ENCODE measurements around the gene NFIA.

Gene NFIA

GRCh38 chr1:61496501-61496900 lies 414.1 kb downstream of the NFIA start:
- H3K27me3 ChIP-seq (ENCODE audit: insufficient read depth, low read depth), result no peaks in the 10 kb centered on the region
- no peak overlapping the region for H3K4me3 ChIP-seq (IDR thresholded peaks at IDR 0.05; ENCODE audit: insufficient read depth, low read depth, low read length)
- H2AFZ ChIP-seq (ENCODE audit: low read depth), result no peak overlapping the region
- TF ChIP-seq CTCF (conservative IDR thresholded peaks at IDR 0.05; ENCODE audit: low read depth, low read length), result no peak
- H3K79me2 ChIP-seq (ENCODE audit: insufficient read depth, low read depth), result no peaks in the 10 kb centered on the region
- H4K20me1 ChIP-seq (ENCODE audit: insufficient read depth), result no peaks in the 10 kb centered on the region
- H3K27ac ChIP-seq, result no peak overlapping the region
- H3K4me2 ChIP-seq, result no peak overlapping the region
- H3K36me3 ChIP-seq (ENCODE audit: insufficient read depth), result no peaks in the 10 kb centered on the region
- H3K9ac ChIP-seq, result no peak overlapping the region
- no peaks in the 10 kb centered on the region for H3K4me1 ChIP-seq (ENCODE audit: low read depth, poor library complexity, severe bottlenecking)

DNA sequence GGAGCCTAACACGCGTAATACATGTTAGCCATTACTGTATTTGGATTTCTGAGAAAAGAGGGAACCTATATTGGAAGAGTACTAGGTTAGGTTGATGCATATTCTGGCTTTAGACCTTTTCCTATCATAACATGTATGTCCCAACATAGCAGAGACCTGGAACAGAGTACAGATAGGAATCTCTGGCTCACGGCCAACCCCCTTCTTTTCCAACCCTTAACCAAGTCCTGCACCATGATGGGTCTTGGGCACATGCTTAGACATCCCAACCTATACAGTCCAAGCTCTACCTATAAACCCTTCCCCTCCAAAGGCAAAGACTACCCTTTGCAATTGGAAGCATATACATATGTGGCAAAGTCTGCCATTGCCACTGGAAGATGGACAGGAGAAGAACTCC lies 414.7 kb downstream of the NFIA start:
- Histone ChIP-seq H3K36me3 (ENCODE audit: insufficient read depth) (no peaks in the 10 kb centered on the region), H4K20me1 (ENCODE audit: insufficient read depth) (no peaks in the 10 kb centered on the region), H3K4me1 (ENCODE audit: low read depth, poor library complexity, severe bottlenecking) (no peaks in the 10 kb centered on the region), H3K4me3 (IDR thresholded peaks at IDR 0.05; ENCODE audit: insufficient read depth, low read depth, low read length) (no peak overlapping the region), H3K27me3 (ENCODE audit: insufficient read depth, low read depth) (no peaks in the 10 kb centered on the region), H3K27ac (no peak overlapping the region), H2AFZ (ENCODE audit: low read depth) (no peak overlapping the region), H3K79me2 (ENCODE audit: insufficient read depth, low read depth) (no peaks in the 10 kb centered on the region), H3K9ac (no peak overlapping the region), H3K4me2 (no peak overlapping the region)
- no peak for TF ChIP-seq CTCF (conservative IDR thresholded peaks at IDR 0.05; ENCODE audit: low read depth, low read length)

GRCh38 chr1:61498342-61498741 lies 416.0 kb downstream of the NFIA start:
- Histone ChIP-seq H4K20me1 (ENCODE audit: insufficient read depth) (no peaks in the 10 kb centered on the region), H3K27me3 (ENCODE audit: insufficient read depth, low read depth) (no peaks in the 10 kb centered on the region), H3K9ac (no peak overlapping the region), H2AFZ (ENCODE audit: low read depth) (no peak overlapping the region), H3K79me2 (ENCODE audit: insufficient read depth, low read depth) (no peaks in the 10 kb centered on the region), H3K4me3 (IDR thresholded peaks at IDR 0.05; ENCODE audit: insufficient read depth, low read depth, low read length) (no peak overlapping the region), H3K36me3 (ENCODE audit: insufficient read depth) (no peaks in the 10 kb centered on the region), H3K4me1 (ENCODE audit: low read depth, poor library complexity, severe bottlenecking) (no peaks in the 10 kb centered on the region), H3K27ac (no peak overlapping the region), H3K4me2 (no peak overlapping the region)
- no peak for TF ChIP-seq CTCF (conservative IDR thresholded peaks at IDR 0.05; ENCODE audit: low read depth, low read length)

GRCh38 chr1:61501971-61502916 lies 419.9 kb downstream of the NFIA start:
- no peaks in the 10 kb centered on the region for H3K4me1 ChIP-seq (ENCODE audit: low read depth, poor library complexity, severe bottlenecking)
- no peak overlapping the region for H3K27ac ChIP-seq
- no peak for TF ChIP-seq CTCF (conservative IDR thresholded peaks at IDR 0.05; ENCODE audit: low read depth, low read length)
- no peak overlapping the region for H3K9ac ChIP-seq
- no peaks in the 10 kb centered on the region for H3K79me2 ChIP-seq (ENCODE audit: insufficient read depth, low read depth)
- no peak overlapping the region for H2AFZ ChIP-seq (ENCODE audit: low read depth)
- no peak overlapping the region for H3K4me2 ChIP-seq
- H4K20me1 ChIP-seq (ENCODE audit: insufficient read depth), result no peaks in the 10 kb centered on the region
- H3K27me3 ChIP-seq (ENCODE audit: insufficient read depth, low read depth), result no peaks in the 10 kb centered on the region
- H3K4me3 ChIP-seq (IDR thresholded peaks at IDR 0.05; ENCODE audit: insufficient read depth, low read depth, low read length), result no peak overlapping the region
- no peaks in the 10 kb centered on the region for H3K36me3 ChIP-seq (ENCODE audit: insufficient read depth)
